IMR-90 (cell line): ENCODE results near the gene ABITRAM. TPM values are rescaled to one million over a fixed set of nuclear protein-coding genes. Genes with fewer than 3 reads are reported as not detected.

Experiments
- ATAC-seq: fragments of 200-7000 bp; cut with Tn5 transposase; 2 replicates; pipeline ENCODE4 v1.9.1; 2020; ENCODE audit warnings: low read depth, mild to moderate bottlenecking, moderate library complexity
- BruUV-seq: library from RNA; stranded (reverse); fragments of 400-500 nt; replicated peaks from 2 replicates; lab custom pipeline; 2021; lab: Mats Ljungman, UMichigan
- CTCF ChIA-PET: fragments of 300-600 bp; formaldehyde crosslinking; extraction: SDS; loops from one replicate; lab custom pipeline; 2021; ENCODE audit warnings: antibody characterized with exemption; lab: Yijun Ruan, JAX
- POLR2A ChIA-PET: fragments of 300-600 bp; sonication (Branson Sonifier 250); formaldehyde crosslinking; loops from one replicate; lab custom pipeline; 2022; ENCODE audit warnings: antibody characterized with exemption; ENCODE audit not compliant: unreplicated experiment; lab: Charles Lee
- DNase-seq: peaks from one replicate; pipeline ENCODE4 v3.0.0; 2013
- H2AFZ ChIP-seq: replicated peaks from 2 replicates; pipeline ENCODE3; 2013; ENCODE audit warnings: low read length, mild to moderate bottlenecking; ENCODE audit not compliant: poor library complexity
- H2AK5ac ChIP-seq: 2 replicates; pipeline ENCODE4 v1.6.1; 2013; ENCODE audit warnings: low read depth, low read length, inconsistent platforms
- H2AK9ac ChIP-seq: replicated peaks from 2 replicates; pipeline ENCODE3; 2013; ENCODE audit warnings: mild to moderate bottlenecking, low read depth, low read length, moderate library complexity; ENCODE audit not compliant: poor library complexity
- H2BK120ac ChIP-seq: 2 replicates; pipeline ENCODE4 v1.6.1; 2013; ENCODE audit warnings: low read depth, low read length, inconsistent platforms
- H2BK15ac ChIP-seq: 3 replicates; pipeline ENCODE4 v1.6.1; 2013; ENCODE audit warnings: low read depth, low read length, inconsistent platforms
- H2BK20ac ChIP-seq: 2 replicates; pipeline ENCODE4 v1.6.1; 2013; ENCODE audit warnings: low read depth, mild to moderate bottlenecking, inconsistent platforms, low read length, moderate library complexity
- H2BK5ac ChIP-seq: 2 replicates; pipeline ENCODE4 v1.6.1; 2013; ENCODE audit warnings: mild to moderate bottlenecking, low read depth, low read length, inconsistent platforms; ENCODE audit not compliant: poor library complexity, severe bottlenecking
- H3K14ac ChIP-seq: replicated peaks from 2 replicates; pipeline ENCODE4 v1.6.1; 2013; ENCODE audit warnings: low read depth, low read length, inconsistent platforms
- H3K18ac ChIP-seq: 2 replicates; pipeline ENCODE4 v1.6.1; 2013; ENCODE audit warnings: low read depth, low read length, control low read depth
- H3K23ac ChIP-seq: 2 replicates; pipeline ENCODE4 v1.6.1; 2013; ENCODE audit warnings: low read depth, low read length, inconsistent platforms
- H3K27ac ChIP-seq: 2 replicates; pipeline ENCODE4 v1.5.1; 2013; ENCODE audit warnings: mild to moderate bottlenecking, control low read depth, low read length; ENCODE audit not compliant: insufficient read depth
- H3K27me3 ChIP-seq: 2 replicates; pipeline ENCODE4 v1.6.1; 2013; ENCODE audit warnings: low read length; ENCODE audit not compliant: control insufficient read depth, insufficient read depth
- H3K36me3 ChIP-seq: 2 replicates; pipeline ENCODE4 v1.6.1; 2013; ENCODE audit warnings: low read length, mixed read lengths; ENCODE audit not compliant: control insufficient read depth, insufficient read depth
- H3K4ac ChIP-seq: 2 replicates; pipeline ENCODE4 v1.6.1; 2013; ENCODE audit warnings: low read depth, low read length, inconsistent platforms
- H3K4me1 ChIP-seq: 2 replicates; pipeline ENCODE4 v1.6.1; 2013; ENCODE audit warnings: low read length, mixed read lengths; ENCODE audit not compliant: control insufficient read depth, insufficient read depth
- H3K4me2 ChIP-seq: 2 replicates; pipeline ENCODE4 v1.6.1; 2013; ENCODE audit warnings: low read depth, mild to moderate bottlenecking, control low read depth, low read length, moderate library complexity
- H3K4me3 ChIP-seq: 2 replicates; pipeline ENCODE4 v1.5.1; 2013; ENCODE audit warnings: low read depth, mild to moderate bottlenecking, control low read depth, low read length, moderate library complexity; ENCODE audit not compliant: insufficient read depth
- H3K56ac ChIP-seq: 2 replicates; pipeline ENCODE4 v1.6.1; 2013; ENCODE audit warnings: low read length, inconsistent platforms; ENCODE audit not compliant: insufficient read depth; ENCODE audit errors: extremely low read depth
- H3K79me1 ChIP-seq, 2 experiments: 2 replicates each; pipeline ENCODE4 v1.6.1; 2013; ENCODE audit warnings: low read length in 2 of 2, inconsistent platforms in 1 of 2, low read depth in 1 of 2
- H3K9ac ChIP-seq: 2 replicates; pipeline ENCODE4 v1.6.1; 2013; ENCODE audit warnings: low read depth, low read length, control low read depth
- H3K9me1 ChIP-seq: 2 replicates; pipeline ENCODE4 v1.6.1; 2013; ENCODE audit warnings: low read length, inconsistent platforms; ENCODE audit not compliant: insufficient read depth
- H3K9me3 ChIP-seq: 2 replicates; pipeline ENCODE4 v1.6.1; 2013; ENCODE audit warnings: low read length; ENCODE audit not compliant: control insufficient read depth, insufficient read depth
- H4K20me1 ChIP-seq: 2 replicates; pipeline ENCODE4 v1.6.1; 2013; ENCODE audit warnings: low read length, inconsistent platforms; ENCODE audit not compliant: insufficient read depth
- H4K5ac ChIP-seq: 2 replicates; pipeline ENCODE4 v1.6.1; 2013; ENCODE audit warnings: mild to moderate bottlenecking, low read depth, low read length, control low read depth
- H4K8ac ChIP-seq, 2 experiments: 2 replicates each; pipeline ENCODE4 v1.6.1; 2013; ENCODE audit warnings: low read depth in 2 of 2, low read length in 2 of 2, control low read depth in 1 of 2, inconsistent platforms in 1 of 2
- H4K91ac ChIP-seq: 2 replicates; pipeline ENCODE4 v1.6.1; 2013; ENCODE audit warnings: low read depth, low read length, inconsistent platforms; ENCODE audit not compliant: insufficient read depth
- BHLHE40 ChIP-seq: fragments of 150-350 bp; IDR thresholded peaks from 2 replicates; pipeline ENCODE4 v1.6.1; 2016; ENCODE audit warnings: mild to moderate bottlenecking, low read depth, low read length
- NFE2L2 ChIP-seq: fragments of 150-350 bp; IDR thresholded peaks from 2 replicates; pipeline ENCODE4 v1.6.1; 2016; ENCODE audit warnings: low read depth, mild to moderate bottlenecking, low read length
- WGBS, 2 experiments: methylation state at CpG; one replicate each; pipeline versions ENCODE4 v1.1.5 to v1.1.7; 2013; ENCODE audit warnings: missing lambda C conversion rate in 2 of 2; ENCODE audit not compliant: insufficient read length in 1 of 2; ENCODE audit errors: extremely low coverage in 2 of 2; 5-methylcytosine and 5-hydroxymethylcytosine counted together
- dilution Hi-C: fragments of 300-500 bp; cut with HindIII; formaldehyde crosslinking; loops from one replicate; pipeline ENCODE4 v1.14.3; 2018; ENCODE audit warnings: low sequenced_read_pairs; ENCODE audit not compliant: unreplicated experiment
- in situ Hi-C: fragments of 300-500 bp; cut with MboI; formaldehyde crosslinking; loops from 3 replicates; pipeline ENCODE4 v1.14.3; 2019; ENCODE audit warnings: low sequenced_read_pairs, inconsistent platforms, mixed read lengths
- intact Hi-C: fragments of 100-400 bp; cut with micrococcal nuclease; formaldehyde crosslinking; loops from 2 replicates; pipeline ENCODE4 v1.10.0; 2022
- polyA plus RNA-seq, 3 experiments: library from polyadenylated mRNA; depleted of rRNA; stranded (reverse); fragments of >200 nt; gene quantifications; 2 replicates each; pipeline ENCODE4 v1.2.3, GENCODE V29; 2012; ENCODE audit warnings: low replicate concordance in 1 of 3
- total RNA-seq: library from RNA; depleted of rRNA; stranded (reverse); fragments of >200 nt; gene quantifications from 2 replicates; pipeline ENCODE4 v1.2.3, GENCODE V29; 2012
- TF ChIP-seq, protein P1 (sequence below): fragments of 150-350 bp; IDR thresholded peaks from 2 replicates; pipeline ENCODE4 v1.6.1; 2017; ENCODE audit warnings: mild to moderate bottlenecking, antibody characterized with exemption, low read length, low read depth

Gene ABITRAM
- total and polyA plus RNA-seq, 2 of the 4 experiments (the other 2 are of a cell fraction), result 8.6 to 10.3 TPM

DNA sequence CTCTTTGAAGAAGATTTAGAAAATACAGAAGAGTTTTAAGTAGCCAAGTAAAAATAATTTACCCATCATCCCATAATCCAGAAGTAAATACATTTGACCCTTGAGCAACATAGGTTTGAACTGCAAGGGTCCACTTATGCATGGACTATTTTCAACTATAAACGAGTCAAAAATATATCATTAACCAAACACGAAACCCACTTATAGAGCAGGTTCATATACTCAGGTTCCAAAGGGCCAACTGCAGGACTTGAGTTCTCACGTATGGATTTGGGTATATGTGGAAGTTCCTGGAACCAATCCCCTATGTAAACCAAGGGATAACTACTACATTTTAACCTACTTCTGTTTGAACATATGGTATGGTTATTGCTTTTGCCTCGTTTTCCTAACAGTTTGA lies 5.8 kb downstream of the ABITRAM start:
- no peak overlapping the region for H4K8ac ChIP-seq
- no peak overlapping the region for H3K23ac ChIP-seq
- TF ChIP-seq BHLHE40 (no peak), NFE2L2 (no peak)
- TF ChIP-seq, protein P1, sequence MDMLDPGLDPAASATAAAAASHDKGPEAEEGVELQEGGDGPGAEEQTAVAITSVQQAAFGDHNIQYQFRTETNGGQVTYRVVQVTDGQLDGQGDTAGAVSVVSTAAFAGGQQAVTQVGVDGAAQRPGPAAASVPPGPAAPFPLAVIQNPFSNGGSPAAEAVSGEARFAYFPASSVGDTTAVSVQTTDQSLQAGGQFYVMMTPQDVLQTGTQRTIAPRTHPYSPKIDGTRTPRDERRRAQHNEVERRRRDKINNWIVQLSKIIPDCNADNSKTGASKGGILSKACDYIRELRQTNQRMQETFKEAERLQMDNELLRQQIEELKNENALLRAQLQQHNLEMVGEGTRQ, result no peak
- H3K27ac ChIP-seq, result no peak overlapping the region
- ATAC-seq (no peak), DNase-seq (no peak)
- H3K56ac ChIP-seq, result no peak overlapping the region
- ChIA-PET CTCF (interaction anchor here (1.3 kb wide), 1 partner anchor 14 kb away, joined by 4 read pairs; no protein-coding TSS in a partner anchor), POLR2A (no interaction called here)
- H2BK20ac ChIP-seq, result no peak overlapping the region
- no peak overlapping the region for H2BK120ac ChIP-seq
- no peak overlapping the region for H3K4me2 ChIP-seq
- no peak overlapping the region for H2AK9ac ChIP-seq
- no peak overlapping the region for H2AFZ ChIP-seq
- H3K36me3 ChIP-seq, result peaks cover 6% of the 10 kb centered on the region
- dilution Hi-C loops (no loop called here), intact Hi-C loops (no loop called here), in situ Hi-C loops (no loop called here)
- no peaks in the 10 kb centered on the region for H4K20me1 ChIP-seq
- TSS peak; percentile 73 for BruUV-seq
- no peaks in the 10 kb centered on the region for H3K4me1 ChIP-seq
- no peak overlapping the region for H2BK5ac ChIP-seq
- H3K27me3 ChIP-seq, result no peaks in the 10 kb centered on the region
- no peak overlapping the region for H3K4me3 ChIP-seq
- H3K9me3 ChIP-seq, result no peaks in the 10 kb centered on the region
- no CpG with 5 or more reads among the region's 4 CpGs for WGBS, 2 experiments
- no peak overlapping the region for H2BK15ac ChIP-seq
- no peak overlapping the region for H3K9ac ChIP-seq
- no peak overlapping the region for H3K18ac ChIP-seq
- no peak overlapping the region for H3K4ac ChIP-seq
- H3K79me1 ChIP-seq, result peaks cover 0 to 11% of the 10 kb centered on the region in 2 experiments; a peak in 2 of 4 replicates
- H4K5ac ChIP-seq, result no peak overlapping the region
- H2AK5ac ChIP-seq, result no peak overlapping the region
- no peak overlapping the region for H3K14ac ChIP-seq
- no peaks in the 10 kb centered on the region for H3K9me1 ChIP-seq
- H4K91ac ChIP-seq, result no peak overlapping the region
